Stimulated activated CD8-positive, alpha-beta memory T cell treated with anti-CD3 and anti-CD28 coated beads, Interleukin-12 subunit alpha, Interleukin-12 subunit beta, amount 100 ng/mL, for 24 hours (primary cell): ENCODE results near the gene APBB2.

Experiments
- DNase-seq: peaks from one replicate; pipeline ENCODE4 v3.0.0-alpha.2; 2020; ENCODE audit errors: extremely low read depth

Gene APBB2

DNA sequence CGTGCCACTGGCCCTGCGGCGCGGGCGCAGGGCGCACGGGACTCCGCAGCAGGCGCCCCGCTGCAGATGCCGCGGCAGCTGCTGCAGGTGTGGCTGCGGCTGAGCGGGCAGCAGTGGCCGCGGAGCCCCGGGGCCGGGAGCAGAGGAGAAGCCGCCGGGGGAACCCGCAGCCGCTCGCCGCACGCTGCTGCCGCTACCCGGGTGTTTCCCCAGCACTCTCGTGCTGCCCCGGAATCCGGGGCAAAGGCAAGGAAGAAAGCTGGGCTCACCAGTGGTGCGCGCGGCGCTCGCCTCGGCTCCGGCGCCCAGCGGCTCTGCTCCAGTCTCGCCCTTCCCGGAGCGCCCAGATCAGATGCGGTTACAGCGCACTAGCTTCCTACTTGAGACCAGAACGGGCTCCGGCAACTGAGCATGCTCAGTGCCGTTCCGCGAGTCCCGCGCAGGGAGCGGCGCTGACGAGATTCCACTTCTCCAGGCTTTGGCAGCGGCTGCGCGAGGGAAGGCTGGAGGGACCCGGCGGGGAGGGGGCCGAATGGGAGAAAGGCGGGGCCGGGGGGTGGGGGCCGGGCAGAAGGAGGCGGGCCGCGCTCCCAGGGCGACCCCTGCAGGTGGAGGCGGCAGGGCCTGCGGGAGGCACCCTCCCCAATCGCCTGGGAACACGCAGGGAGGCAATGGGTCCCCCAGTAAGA is at the start of gene APBB2:
TSS of gene APBB2 (minus strand) at position 407 of the 689 bp plus-strand sequence. CDS start 181,288 bp downstream, outside the sequence.
- DNase-seq = peak; percentile 9

DNA sequence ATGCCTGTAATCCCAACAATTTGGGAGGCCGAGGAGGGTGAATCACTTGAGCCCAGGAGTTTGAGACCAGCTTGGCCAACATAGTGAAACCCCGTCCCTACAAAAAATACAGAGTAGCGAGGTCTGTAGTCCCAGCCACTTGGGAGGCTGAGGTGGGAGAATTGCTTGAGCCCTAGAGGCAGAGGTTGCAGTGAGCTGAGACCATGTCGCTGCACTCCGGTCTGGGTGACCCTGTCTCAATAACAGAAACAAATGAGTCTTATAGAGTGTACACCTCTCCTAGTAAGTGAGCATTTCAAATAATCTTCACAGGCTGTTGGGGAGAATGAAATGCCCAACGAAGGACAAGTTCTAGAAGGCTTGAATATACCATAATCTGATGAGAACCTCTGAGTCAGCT is 47.9 kb upstream of the APBB2 start:
- no peak for DNase-seq

DNA sequence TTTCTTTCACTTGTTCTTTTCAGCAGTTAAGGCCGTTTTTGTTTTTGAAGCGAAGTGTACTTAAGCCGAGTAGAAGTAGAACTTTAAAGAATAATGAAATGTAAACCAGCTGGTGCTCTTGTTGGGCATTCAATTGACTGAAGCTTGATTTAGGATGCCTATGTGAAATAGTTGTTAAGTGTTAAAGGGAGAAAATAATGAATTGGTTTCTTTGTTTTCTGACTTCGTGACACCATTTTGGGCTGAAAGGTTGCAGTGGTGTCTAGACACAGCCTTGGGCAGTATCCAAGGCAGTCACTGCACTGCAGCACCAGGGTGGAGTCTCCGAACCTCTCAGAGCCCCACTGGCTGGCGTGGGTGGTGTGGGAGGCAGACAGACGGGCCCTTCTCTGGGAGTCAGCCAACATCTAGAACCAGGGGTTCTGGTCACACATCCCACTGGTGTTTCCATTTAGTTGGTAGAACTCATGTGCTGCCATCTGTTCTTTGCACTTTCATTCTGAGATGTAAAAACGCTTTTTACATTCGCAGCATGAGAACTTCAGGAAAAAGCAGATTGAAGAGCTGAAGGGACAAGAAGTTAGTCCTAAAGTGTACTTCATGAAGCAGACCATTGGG is 45.9 kb upstream of the APBB2 start:
- DNase-seq = no peak

DNA sequence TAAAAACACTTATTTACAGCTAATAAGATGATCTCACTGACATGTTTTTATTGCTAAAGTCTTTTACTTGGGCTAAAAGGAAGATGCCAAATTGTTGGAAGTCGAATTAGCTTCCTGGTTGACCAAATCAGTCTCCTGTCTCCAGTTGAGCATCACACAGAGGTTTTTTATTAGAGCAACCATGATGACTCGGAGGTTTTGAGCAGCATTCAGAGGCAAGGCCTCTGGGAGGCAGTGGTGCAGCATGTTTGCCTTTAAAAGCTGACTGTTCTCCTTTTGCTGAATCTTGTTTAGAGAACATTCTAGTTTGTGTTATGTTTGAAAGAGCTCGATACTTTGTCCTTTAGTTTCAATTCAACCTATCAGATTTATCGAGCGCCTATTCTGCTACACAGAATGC is 44.4 kb upstream of the APBB2 start:
- DNase-seq = no peak

DNA sequence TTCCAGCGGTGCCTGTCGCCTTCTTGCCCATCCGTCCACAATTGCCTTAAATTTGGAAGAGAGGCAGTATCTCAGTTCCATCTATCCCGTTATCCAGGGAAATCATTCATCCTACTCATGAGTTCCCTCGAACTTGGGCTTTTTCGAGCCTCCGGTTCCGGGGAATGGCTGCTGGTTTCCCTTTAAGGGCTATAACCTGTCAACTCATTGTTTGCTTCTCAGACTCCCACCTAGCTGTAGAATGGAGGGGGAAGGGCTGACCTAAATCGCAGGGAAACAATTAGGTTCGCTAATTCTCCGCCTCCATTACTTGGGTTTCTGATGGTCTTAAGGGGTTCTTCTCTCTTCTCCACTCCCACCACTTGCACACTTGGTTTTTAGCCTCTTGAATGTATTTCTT is 43.6 kb upstream of the APBB2 start:
- no peak for DNase-seq

DNA sequence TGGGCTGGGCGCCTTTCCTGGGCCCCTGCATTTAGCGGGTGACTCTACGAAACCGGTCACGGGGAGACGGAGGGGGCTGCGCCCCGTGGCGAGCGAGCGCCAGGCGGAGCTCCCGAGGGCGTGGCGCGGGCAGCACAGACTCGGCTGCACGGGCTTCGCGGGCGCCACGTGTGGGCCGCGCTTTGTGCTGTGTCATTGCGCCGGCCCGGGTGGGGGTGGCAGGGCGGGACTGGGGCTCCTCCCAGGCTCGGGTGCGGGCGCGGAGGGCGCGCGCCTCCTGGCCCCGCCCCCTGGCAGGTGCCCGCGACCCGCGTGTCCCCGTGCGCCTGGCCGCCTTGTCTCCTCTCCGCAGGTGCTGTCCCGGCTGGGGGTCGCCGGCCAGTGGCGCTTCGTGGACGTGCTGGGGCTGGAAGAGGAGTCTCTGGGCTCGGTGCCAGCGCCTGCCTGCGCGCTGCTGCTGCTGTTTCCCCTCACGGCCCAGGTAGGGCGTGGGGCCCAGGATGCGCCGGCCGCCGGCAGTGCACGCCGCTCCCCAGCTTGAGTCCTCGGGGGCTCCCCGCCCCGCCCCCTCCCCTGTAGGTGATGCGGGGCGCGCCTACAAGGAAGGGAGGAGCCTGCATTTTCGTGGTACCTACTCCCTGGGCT is 43.0 kb upstream of the APBB2 start:
- no peak for DNase-seq

DNA sequence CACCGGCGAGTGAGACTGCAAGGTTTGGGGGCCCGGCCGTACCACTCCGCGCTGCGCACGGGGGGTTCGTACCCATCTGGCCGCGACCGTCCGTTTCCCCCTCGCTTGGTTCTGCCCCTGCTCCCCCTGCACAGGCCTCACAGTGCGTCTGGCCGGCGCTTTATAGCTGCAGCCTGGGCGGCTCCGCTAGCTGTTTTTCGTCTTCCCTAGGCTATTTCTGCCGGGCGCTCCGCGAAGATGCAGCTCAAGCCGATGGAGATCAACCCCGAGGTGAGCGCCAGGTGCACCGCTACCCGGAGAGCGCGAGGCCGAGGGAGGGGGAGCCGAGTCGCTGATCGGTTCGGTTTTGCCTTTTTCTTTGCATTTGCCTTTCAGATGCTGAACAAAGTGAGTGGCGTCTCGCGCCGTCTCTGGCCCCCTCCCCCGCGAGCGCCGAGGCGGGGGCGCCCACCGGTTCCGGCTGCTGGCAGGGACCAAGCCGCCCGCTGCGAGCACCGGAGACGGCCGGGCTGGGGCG is 42.5 kb upstream of the APBB2 start, which contains the start of gene UCHL1:
TSS of gene UCHL1 (plus strand) at position 189 of the 517 bp plus-strand sequence. CDS start at position 238, 49 bp downstream.
- no peak for DNase-seq

DNA sequence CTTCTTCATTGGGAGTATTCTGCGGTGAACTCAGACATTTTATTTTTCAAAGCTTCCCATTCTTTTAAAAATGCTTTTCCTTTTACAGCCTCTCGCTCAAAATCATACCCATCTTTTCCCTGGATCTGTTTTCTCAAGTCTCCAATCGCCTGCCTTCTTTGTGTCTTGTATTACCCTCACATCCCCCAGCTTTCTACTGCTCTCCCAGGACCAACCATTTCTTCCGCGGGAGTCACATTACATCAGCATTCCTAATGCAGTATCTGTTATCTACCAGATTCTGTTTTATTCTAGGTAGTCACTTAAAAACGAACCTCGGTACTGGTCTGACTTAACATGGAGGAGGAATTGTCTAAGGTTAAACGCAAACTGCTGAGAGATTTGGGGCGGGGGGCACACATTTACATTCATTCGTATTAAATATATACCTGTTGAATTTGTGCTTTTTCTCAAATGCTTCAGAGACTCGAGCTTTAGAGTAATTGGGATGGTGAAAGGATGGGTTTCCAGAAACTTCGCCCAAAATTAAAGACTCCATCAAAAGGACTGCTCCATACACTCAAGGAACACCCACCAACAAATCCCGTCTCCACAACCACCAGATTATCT is 41.9 kb upstream of the APBB2 start:
- DNase-seq = no peak

DNA sequence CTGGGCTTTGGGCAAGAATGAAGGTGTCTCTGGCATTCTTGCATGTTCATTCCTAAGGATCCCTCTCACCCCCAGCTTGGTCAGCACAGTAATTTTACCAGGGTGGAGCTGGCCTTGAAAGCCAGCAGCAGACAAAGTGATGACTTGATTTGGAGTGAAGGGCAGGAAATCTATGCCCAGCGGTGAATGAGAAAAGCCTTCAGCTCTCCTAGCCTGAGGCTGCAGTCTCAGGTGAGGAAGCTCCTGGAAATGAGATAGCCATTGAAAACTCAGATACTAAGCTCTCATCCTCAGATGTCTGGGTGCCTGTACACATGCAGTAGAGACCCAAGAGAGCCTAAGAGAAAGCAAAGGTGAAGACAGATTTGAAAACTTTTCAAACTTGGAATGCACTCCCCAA is 31.6 kb upstream of the APBB2 start:
- no peak for DNase-seq

DNA sequence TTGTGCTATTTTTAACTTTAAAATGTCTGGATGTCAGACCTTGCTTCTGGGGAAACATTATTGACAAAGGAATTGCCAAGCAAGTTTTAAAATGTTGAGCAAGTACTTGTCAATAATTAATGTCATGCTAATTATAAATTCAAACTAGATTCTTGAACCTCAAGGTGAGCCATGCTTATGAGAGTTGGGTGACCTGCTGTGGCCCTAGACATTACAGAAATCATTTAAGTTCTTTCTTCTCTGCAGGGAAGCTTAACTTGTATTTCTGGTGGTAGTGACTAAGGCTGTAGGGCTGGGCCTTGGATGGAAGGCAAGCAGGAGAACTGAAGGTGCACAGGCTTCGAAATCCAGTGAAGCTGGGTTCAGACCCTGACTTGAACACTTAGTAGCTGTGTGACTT is 27.6 kb upstream of the APBB2 start:
- no peak for DNase-seq

DNA sequence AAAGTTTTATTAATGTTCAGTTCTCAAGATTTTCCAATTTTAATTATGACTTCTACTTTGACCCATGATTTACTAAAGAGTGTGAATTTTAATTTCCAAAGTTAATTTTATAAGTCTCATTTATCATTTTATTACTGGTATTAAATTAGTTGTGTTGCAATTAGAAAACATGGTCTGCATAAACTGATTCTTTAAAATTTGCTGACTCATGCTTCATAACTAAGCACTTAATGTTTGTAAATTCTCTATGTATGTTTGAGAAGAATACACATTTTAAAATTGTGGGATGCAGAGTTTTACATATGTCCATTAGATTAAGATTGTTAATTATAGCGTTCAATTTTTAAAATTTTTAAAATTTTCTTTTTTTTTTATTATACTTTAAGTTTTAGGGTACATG is 22.2 kb upstream of the APBB2 start:
- no peak for DNase-seq

DNA sequence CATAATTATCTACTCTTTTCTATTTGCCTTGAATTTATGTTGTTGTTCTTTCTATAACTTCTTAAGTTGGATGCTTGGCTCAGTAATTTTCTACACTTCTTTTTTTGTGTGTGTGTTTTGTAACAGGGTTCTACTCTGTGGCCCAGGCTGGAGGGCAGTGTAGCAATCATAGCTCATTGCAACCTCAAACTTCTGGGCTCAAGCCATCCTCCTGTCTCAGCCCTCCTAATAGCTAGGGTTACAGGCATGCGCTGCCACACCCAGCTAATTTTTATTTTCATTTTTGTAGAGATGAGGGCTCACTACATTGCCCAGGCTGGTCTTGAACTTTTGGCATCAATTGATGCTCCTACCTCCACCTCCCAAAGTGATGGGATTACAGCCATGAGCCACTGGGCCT is 21.7 kb upstream of the APBB2 start:
- DNase-seq = no peak

DNA sequence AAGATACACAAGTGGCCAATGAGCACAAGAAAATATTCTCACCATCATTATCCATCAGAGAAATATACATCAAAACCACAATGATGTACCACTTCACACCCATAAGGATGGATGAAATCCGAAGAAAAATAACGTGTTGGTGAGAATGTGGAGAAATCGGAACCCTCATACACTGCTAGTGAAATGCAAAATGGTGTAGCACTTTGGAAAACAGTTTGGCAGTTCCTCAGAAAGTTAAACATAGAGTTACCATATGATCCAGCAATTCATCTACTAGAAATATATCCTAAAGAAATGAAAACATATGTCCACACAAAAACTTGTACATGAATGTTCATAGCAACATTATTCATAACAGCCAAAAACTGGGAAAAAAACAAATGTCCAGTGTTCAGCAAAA is 18.5 kb upstream of the APBB2 start:
- DNase-seq = no peak

DNA sequence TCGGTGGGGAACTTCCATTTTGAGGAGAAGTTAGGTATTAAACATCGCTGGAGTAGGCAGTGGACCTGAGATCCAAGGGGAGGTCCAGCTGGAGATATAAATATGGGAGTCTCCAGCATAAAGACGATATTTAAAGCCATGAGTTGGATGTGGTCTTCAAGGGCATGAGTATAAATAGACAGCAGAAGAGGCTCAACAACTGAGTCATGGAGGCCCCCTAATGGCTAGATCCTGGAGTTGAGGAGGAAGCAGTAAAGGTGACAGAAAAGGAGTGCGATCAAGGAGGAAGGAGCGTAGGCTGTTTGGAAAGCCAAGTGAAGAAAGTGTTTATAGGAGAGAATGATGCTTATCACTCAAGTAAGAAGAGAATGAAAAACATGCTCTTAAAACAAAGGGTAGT is 18.1 kb upstream of the APBB2 start:
- DNase-seq = no peak

DNA sequence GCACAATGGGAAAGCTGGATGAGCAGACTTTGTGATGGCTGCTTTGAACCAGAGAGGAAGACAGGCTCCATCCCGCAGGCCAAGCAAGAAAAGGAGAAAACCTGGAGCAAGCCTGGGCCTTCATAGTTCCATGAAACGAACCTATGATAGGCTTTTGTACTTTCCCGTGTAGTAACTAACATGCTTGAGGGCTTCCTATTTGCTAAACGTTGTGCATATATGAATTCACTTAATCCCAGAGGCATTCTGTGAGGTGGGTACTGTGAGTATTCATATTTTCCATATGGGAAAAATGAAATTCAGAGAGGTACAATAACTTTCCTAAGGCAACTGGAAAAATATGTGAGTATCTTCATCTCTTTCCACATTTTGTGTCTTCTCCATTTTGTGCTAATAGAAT is 13.6 kb upstream of the APBB2 start:
- no peak for DNase-seq

DNA sequence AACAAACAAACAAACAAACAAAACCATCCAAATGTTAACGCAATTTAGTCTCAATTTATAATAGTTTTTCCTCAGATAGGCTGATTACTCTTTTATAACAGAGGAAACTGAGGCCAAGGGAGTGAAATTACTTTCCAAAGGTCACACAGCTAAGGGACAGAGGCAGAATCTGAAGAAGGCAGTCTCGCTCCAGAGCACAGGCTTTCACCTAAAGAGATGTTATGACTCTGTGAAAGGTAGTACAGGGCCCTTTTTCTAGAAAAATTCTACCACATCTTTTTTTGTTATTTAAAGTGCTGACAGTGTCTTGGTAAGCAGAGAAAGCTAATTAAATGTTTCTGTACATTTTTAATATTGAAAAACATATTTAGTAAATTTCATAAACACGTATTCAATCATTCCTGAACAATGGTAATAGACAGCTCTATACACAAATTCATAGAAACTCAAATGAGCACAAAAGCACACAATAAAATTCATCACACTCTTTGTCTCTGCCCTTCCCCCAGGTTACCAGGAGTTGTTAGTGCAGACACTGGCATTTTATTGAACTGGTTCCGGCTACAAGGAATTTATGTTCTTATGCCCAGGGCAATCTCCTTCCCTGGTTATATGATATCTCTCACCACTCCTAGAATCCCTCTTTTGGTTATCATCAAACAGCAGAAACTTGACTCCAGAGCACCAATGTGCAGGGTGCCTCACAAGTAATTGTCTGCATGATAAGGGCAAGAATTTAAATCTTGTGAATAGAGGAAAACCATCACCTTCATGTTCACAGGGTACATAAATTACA is 7.7 kb upstream of the APBB2 start:
- no peak for DNase-seq

DNA sequence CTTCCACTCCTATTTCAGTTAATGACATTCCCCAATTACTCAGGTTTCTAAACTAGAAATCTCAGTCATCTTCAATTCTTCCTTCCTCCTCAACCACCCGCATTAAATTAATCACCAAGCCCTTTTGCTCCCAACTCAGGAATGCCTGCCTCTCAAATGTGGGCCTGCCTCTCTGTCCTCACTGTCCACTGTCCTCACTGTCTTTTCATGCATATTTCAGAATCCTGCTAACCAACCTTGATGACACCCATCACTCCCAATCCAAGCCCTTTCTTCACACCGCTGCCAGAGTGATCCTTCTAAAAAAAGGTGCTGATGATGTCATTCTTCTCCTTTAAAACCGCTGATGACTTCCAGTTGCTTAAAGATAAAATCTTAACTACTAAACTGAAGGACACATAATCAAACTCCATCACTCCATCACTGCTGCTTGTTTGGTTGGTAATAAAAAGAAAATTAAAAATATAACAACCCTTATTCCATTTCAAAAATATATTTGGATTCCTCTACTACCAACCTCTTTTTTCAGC is 5.1 kb upstream of the APBB2 start:
- no peak for DNase-seq

DNA sequence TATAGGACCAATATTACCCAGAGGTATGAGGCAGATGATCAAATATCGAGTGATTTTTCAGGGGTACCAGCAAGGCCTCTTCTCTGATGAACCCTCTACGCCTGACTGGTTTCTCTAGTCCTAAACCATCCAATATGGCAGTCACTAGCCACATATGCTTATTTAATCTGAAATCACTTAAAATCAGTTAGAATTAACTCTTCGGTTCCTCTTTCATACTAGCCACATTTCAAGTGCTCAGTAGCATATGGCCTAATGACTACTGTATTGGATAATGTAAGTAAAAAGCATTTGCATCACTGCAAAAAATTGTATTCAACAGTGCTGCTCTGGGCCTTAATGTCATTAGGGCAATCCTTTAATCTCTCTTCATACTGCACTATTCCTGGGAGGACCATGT is 4.4 kb upstream of the APBB2 start:
- no peak for DNase-seq

DNA sequence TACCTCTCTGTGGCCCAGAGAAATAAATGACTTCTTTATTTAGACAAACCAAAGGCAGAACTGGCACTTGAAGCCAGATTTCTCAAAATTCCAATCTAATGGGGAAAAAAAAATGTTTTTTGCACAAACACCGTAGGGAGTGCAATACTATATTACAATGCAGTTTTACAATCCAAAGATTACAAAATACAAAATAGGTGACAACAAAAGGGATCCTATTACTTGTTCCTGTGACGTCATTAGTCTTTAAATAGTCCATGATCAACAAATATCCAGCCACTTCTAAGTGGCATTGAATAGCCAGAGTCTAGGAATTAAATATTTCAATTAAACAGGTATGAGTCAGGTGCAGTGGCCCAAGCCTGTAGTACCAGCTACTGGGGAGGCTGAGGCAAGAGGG is 3.0 kb upstream of the APBB2 start:
- no peak for DNase-seq

DNA sequence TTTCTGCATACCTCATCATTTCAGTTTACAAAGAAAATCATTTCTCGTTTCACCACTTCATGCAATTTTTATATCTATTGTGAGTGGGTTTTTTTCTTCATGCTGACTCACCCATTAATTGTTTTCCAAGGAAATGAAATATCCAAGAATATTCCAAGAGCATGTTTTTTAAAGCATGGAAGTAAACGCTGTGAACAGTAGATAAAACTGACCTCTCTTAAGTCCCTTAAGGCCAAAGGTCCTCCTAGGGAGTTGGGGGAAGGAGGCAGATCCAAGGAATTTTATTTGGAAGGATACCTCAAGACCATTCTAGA is 2.6 kb upstream of the APBB2 start:
- DNase-seq = no peak

DNA sequence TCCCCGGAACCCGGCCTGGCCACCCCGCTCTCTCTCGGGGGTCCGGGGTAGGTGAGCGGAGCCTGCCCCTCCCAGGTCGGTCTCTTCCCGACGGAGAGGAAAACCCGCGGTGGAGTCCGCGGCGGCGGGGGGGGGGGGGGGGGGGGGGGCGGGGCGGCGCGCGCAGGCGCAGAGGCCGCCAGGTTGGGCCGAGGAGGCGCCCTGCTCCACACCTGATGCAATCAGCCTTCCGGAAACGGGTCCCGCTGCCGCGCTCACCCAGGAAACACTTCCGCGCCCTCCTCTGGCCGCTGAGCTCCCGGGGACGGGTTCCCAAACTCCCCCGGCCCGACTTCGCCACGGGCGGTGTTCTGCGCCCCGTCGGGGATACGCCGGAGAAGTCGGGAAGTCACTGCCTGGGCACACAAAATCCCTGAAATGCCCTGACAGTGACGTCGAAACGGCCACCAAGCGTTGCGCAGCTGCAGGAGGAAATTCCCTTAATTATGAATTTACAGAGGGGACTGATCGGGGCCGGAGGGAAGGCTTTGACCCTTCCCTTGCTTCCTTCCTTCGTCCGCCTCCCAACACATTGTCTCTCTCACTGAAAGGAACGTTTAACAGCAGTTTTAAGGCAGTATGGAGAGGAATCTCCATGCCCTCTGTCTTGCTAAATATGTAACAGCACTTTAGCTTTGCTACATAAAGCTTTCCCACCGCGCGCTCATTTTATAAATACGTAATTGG is 2.1 kb upstream of the APBB2 start:
- DNase-seq = no peak
